A549 (cell line): Measurements from ENCODE around the gene TMCC2. TPM values are rescaled to one million over a fixed set of nuclear protein-coding genes. Genes with fewer than 3 reads are reported as not detected.

Experiments
- ATAC-seq, 2 experiments: fragments of 200-7000 bp in 1 of 2; fragments of >200 bp in 1 of 2; cut with Nextera tagmentation in 1 of 2; cut with Tn5 transposase in 1 of 2; 3 replicates each; pipeline versions ENCODE4 v1.8.0 to v1.9.1; 2018 to 2020; ENCODE audit warnings: mild to moderate bottlenecking in 1 of 2, moderate library complexity in 1 of 2
- CTCF ChIA-PET: fragments of 300-600 bp; sonication (Branson Sonifier 250); formaldehyde crosslinking; extraction: SDS; loops from one replicate; lab custom pipeline; 2021; ENCODE audit warnings: antibody characterized with exemption, inconsistent platforms; lab: Yijun Ruan, JAX
- POLR2A ChIA-PET: fragments of 350-600 bp; formaldehyde crosslinking; extraction: SDS; loops from one replicate; lab custom pipeline; 2021; ENCODE audit warnings: antibody characterized with exemption, inconsistent platforms; lab: Yijun Ruan, JAX
- DNase-seq, 2 experiments: peaks; one replicate each; pipeline versions ENCODE4 v3.0.0 to v3.0.0-alpha.2; 2011 to 2016; ENCODE audit warnings: low read depth in 1 of 2, low spot score in 1 of 2
- FAIRE-seq: peaks from 2 replicates; lab custom pipeline; 2011; peaks lifted over from hg19 to GRCh38; lab: Jason Lieb, UNC
- H3K27ac ChIP-seq, 2 experiments: fragments of >200 bp; sonication (Bioruptor Twin); formaldehyde crosslinking; 3 replicates each; pipeline ENCODE4 v1.5.1; 2016 to 2017
- H3K4me1 ChIP-seq: fragments of >200 bp; sonication (Bioruptor Twin); formaldehyde crosslinking; 3 replicates; pipeline ENCODE4 v1.6.1; 2016
- H3K4me2 ChIP-seq: fragments of >200 bp; sonication (Bioruptor Twin); formaldehyde crosslinking; 3 replicates; pipeline ENCODE4 v1.6.1; 2016
- H3K4me3 ChIP-seq: fragments of >200 bp; sonication (Bioruptor Twin); formaldehyde crosslinking; 3 replicates; pipeline ENCODE4 v1.5.1; 2016
- H3K9me3 ChIP-seq: fragments of >200 bp; sonication (Bioruptor Twin); formaldehyde crosslinking; 3 replicates; pipeline ENCODE4 v1.6.1; 2016
- BHLHE40 ChIP-seq: IDR thresholded peaks from 2 replicates; pipeline ENCODE4 v1.6.1; 2012; ENCODE audit warnings: low read depth, low read length, inconsistent platforms
- CBX2 ChIP-seq: fragments of 200-600 bp; sonication (generic); IDR thresholded peaks from 2 replicates; pipeline ENCODE4 v1.6.1; 2016; ENCODE audit warnings: low read depth, mild to moderate bottlenecking, borderline replicate concordance
- CEBPB ChIP-seq, 2 experiments: fragments of >200 bp in 1 of 2; sonication (Bioruptor Twin) in 1 of 2; formaldehyde crosslinking in 1 of 2; IDR thresholded peaks; 2 replicates each; pipeline ENCODE4 v1.6.1; 2012 to 2016
- EP300 ChIP-seq, 2 experiments: fragments of >200 bp; sonication (Bioruptor Twin); formaldehyde crosslinking; IDR thresholded peaks; 2 replicates in 1 of 2; 3 replicates in 1 of 2; pipeline ENCODE4 v1.6.1; 2016 to 2017
- ESRRA ChIP-seq: fragments of 150-350 bp; IDR thresholded peaks from 2 replicates; pipeline ENCODE4 v1.6.1; 2014; ENCODE audit warnings: mild to moderate bottlenecking, low read length, borderline replicate concordance
- PHF8 ChIP-seq: fragments of 200-600 bp; sonication (generic); IDR thresholded peaks from 2 replicates; pipeline ENCODE4 v1.6.1; 2016; ENCODE audit warnings: low read depth, mild to moderate bottlenecking, antibody characterized with exemption, moderate library complexity, borderline replicate concordance
- RAD21 ChIP-seq, 2 experiments: fragments of >200 bp in 1 of 2; sonication (Bioruptor Twin) in 1 of 2; formaldehyde crosslinking in 1 of 2; IDR thresholded peaks in 1 of 2; conservative IDR thresholded peaks in 1 of 2; 2 replicates in 1 of 2; 3 replicates in 1 of 2; pipeline ENCODE4 v1.6.1; 2012 to 2018; ENCODE audit warnings: inconsistent platforms in 1 of 2
- RCOR1 ChIP-seq: fragments of 150-350 bp; IDR thresholded peaks from 2 replicates; pipeline ENCODE4 v1.6.1; 2014; ENCODE audit warnings: antibody characterized with exemption, low read length, low read depth
- TFCP2L1 ChIP-seq: fragments of 250-450 bp; sonication (Bioruptor Pico); IDR thresholded peaks from 2 replicates; pipeline ENCODE4 v1.5.0; 2021; ENCODE audit warnings: mild to moderate bottlenecking
- ZFP36 ChIP-seq: fragments of 450-650 bp; IDR thresholded peaks from 2 replicates; pipeline ENCODE4 v1.6.1; 2014; ENCODE audit warnings: borderline replicate concordance; ENCODE audit not compliant: partially characterized antibody
- ZNF302 ChIP-seq: fragments of 250-450 bp; sonication (Bioruptor Pico); IDR thresholded peaks from 2 replicates; pipeline ENCODE4 v1.9.0; 2021; ENCODE audit warnings: inconsistent platforms, mild to moderate bottlenecking, moderate library complexity
- WGBS: methylation state at CpG from one replicate; pipeline ENCODE4 v1.1.6; 2017; ENCODE audit errors: missing lambda C conversion rate; 5-methylcytosine and 5-hydroxymethylcytosine counted together
- polyA plus RNA-seq, 4 experiments: library from polyadenylated mRNA; depleted of rRNA in 3 of 4; stranded (reverse); fragments of >200 nt; fragmentation: RNase III in 1 of 4; extraction: RNeasy Plus Mini Kit Qiagen cat#74134 plus additional on column Dnase treatment in 1 of 4; gene quantifications; 2 replicates in 3 of 4; 3 replicates in 1 of 4; pipeline ENCODE4 v1.2.3, GENCODE V29; 2011 to 2017
- TF ChIP-seq, protein P1 (sequence below): fragments of 200-600 bp; sonication (generic); IDR thresholded peaks from 2 replicates; pipeline ENCODE4 v1.6.1; 2016; ENCODE audit warnings: antibody characterized with exemption, mild to moderate bottlenecking, moderate library complexity
- TF ChIP-seq, protein P2 (sequence below): fragments of >200 bp; sonication (Bioruptor Twin); formaldehyde crosslinking; IDR thresholded peaks from 2 replicates; pipeline ENCODE4 v1.6.1; 2016
- TF ChIP-seq, protein P3 (sequence below): fragments of >200 bp; sonication (Bioruptor Twin); formaldehyde crosslinking; IDR thresholded peaks from 3 replicates; pipeline ENCODE4 v1.5.1; 2016
- TF ChIP-seq, protein P4 (sequence below): fragments of 150-350 bp; IDR thresholded peaks from 2 replicates; pipeline ENCODE4 v1.6.1; 2014; ENCODE audit warnings: low read depth, mild to moderate bottlenecking, low read length
- TF ChIP-seq, protein P5 (sequence below): fragments of 250-450 bp; sonication (Bioruptor Pico); IDR thresholded peaks from 2 replicates; pipeline ENCODE4 v1.5.0; 2021; ENCODE audit warnings: mild to moderate bottlenecking, moderate library complexity, borderline replicate concordance
- TF ChIP-seq, protein P6 (sequence below): fragments of >200 bp; sonication (Bioruptor Twin); formaldehyde crosslinking; IDR thresholded peaks from 3 replicates; pipeline ENCODE4 v1.6.1; 2016

TMCC2 gene
- polyA plus RNA-seq, 2 of the 4 experiments (the other 2 are of a cell fraction), result 1.7 to 3.2 TPM

DNA sequence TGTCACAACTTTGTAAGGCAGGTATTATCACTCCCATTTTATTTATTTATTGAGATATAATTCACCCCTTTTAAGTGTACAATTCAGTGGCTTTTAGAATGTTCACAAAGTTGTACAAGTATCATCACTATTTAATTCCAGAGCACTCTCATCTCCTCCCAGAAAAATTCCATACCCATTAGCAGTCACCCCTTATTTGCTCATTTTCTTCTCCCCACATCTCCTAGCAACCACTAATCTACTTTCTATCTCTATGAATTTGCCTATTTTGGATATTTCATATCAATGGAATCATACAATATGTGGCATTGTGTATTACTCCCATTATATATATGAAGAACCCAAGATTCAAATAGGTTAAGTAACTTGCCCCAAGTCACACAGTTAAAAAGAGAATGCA is 23.2 kb upstream of the TMCC2 start (continued):
- TF ChIP-seq, protein P1, sequence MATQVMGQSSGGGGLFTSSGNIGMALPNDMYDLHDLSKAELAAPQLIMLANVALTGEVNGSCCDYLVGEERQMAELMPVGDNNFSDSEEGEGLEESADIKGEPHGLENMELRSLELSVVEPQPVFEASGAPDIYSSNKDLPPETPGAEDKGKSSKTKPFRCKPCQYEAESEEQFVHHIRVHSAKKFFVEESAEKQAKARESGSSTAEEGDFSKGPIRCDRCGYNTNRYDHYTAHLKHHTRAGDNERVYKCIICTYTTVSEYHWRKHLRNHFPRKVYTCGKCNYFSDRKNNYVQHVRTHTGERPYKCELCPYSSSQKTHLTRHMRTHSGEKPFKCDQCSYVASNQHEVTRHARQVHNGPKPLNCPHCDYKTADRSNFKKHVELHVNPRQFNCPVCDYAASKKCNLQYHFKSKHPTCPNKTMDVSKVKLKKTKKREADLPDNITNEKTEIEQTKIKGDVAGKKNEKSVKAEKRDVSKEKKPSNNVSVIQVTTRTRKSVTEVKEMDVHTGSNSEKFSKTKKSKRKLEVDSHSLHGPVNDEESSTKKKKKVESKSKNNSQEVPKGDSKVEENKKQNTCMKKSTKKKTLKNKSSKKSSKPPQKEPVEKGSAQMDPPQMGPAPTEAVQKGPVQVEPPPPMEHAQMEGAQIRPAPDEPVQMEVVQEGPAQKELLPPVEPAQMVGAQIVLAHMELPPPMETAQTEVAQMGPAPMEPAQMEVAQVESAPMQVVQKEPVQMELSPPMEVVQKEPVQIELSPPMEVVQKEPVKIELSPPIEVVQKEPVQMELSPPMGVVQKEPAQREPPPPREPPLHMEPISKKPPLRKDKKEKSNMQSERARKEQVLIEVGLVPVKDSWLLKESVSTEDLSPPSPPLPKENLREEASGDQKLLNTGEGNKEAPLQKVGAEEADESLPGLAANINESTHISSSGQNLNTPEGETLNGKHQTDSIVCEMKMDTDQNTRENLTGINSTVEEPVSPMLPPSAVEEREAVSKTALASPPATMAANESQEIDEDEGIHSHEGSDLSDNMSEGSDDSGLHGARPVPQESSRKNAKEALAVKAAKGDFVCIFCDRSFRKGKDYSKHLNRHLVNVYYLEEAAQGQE, result no peak
- TF ChIP-seq RCOR1, result no peak

DNA sequence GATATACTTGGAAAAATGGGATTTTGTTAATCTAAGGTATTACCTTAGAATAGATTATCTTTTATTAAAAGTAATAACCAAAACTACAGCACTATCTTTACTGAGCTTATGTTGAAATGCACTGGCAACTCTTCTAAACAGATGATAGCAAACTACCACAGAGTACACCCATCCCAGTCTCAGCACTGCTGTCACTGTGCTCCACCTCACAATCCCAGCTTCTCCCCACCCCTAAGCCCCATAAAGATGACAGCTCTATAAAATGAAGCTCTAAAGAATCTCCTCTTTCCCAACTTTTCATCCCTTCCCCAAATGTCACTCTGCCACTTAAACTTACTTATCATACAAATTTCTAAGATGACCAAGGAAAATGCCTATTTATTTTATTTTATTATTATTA is 22.7 kb upstream of the TMCC2 start:
- ChIA-PET CTCF (interaction anchor here (0.7 to 2.1 kb wide), 5 partner anchors 17 to 63 kb away, joined by 3 to 6 read pairs (median 4); partner anchors contain the start of gene TMCC2), POLR2A (no interaction called here)
- no peak for DNase-seq
- no peaks in the 10 kb centered on the region for H3K9me3 ChIP-seq
- no peak; a peak in 1 of 6 replicates for ATAC-seq
- H3K4me2 ChIP-seq, result no peak overlapping the region
- TF ChIP-seq BHLHE40, result no peak
- no peak for TF ChIP-seq ZNF302
- TF ChIP-seq, protein P2, sequence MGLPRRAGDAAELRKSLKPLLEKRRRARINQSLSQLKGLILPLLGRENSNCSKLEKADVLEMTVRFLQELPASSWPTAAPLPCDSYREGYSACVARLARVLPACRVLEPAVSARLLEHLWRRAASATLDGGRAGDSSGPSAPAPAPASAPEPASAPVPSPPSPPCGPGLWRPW, result no peak
- no peak for TF ChIP-seq ZFP36
- no peak for TF ChIP-seq ESRRA
- H3K4me3 ChIP-seq, result no peak overlapping the region
- H3K27ac ChIP-seq, result no peak overlapping the region
- H3K4me1 ChIP-seq, result peaks cover 9% of the 10 kb centered on the region; the same call in 2 of the 3 replicates
- no peak for FAIRE-seq

DNA sequence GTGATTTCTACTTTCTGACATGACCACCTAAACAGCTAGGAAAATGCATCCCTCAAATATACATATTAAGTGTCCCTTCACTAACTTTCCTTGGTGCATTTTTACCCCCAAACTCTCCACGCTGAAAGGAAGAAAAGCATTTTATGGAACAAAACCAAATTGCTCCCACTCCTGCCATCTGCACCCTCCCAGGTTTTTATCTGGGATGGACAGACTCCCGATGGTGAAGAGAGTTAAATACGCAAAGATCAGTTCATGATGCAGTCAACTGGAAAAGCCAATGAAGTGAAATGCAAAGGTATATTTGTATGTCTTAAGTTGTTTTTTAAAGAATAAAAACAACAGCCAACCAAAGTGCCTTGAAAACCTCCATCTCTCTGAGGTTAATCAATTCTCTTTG is 18.9 kb upstream of the TMCC2 start:
- Histone ChIP-seq H3K9me3 (no peaks in the 10 kb centered on the region), H3K4me3 (no peak overlapping the region), H3K27ac (no peak overlapping the region)
- ATAC-seq, result no peak
- 85% methylated on average over 3 of the region's 3 CpGs for WGBS
- DNase-seq, result no peak
- no peak for FAIRE-seq
- ChIA-PET CTCF (no interaction called here), POLR2A (no interaction called here)
- no peak for TF ChIP-seq CEBPB (IDR thresholded peaks at IDR 0.05)
- TF ChIP-seq RAD21 (conservative IDR thresholded peaks at IDR 0.05 in 1 of 2, IDR thresholded peaks at IDR 0.05 in 1 of 2), result no peak
- no peak for TF ChIP-seq CBX2
- TF ChIP-seq, protein P3, sequence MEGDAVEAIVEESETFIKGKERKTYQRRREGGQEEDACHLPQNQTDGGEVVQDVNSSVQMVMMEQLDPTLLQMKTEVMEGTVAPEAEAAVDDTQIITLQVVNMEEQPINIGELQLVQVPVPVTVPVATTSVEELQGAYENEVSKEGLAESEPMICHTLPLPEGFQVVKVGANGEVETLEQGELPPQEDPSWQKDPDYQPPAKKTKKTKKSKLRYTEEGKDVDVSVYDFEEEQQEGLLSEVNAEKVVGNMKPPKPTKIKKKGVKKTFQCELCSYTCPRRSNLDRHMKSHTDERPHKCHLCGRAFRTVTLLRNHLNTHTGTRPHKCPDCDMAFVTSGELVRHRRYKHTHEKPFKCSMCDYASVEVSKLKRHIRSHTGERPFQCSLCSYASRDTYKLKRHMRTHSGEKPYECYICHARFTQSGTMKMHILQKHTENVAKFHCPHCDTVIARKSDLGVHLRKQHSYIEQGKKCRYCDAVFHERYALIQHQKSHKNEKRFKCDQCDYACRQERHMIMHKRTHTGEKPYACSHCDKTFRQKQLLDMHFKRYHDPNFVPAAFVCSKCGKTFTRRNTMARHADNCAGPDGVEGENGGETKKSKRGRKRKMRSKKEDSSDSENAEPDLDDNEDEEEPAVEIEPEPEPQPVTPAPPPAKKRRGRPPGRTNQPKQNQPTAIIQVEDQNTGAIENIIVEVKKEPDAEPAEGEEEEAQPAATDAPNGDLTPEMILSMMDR, result no peak
- no peak for TF ChIP-seq BHLHE40
- no peak for TF ChIP-seq TFCP2L1 (CRISPR knock-in tag)
- no peak for TF ChIP-seq EP300 (IDR thresholded peaks at IDR 0.05)
- TF ChIP-seq ESRRA, result no peak
- no peak for TF ChIP-seq PHF8
- TF ChIP-seq, protein P2, result no peak
- TF ChIP-seq, protein P4, sequence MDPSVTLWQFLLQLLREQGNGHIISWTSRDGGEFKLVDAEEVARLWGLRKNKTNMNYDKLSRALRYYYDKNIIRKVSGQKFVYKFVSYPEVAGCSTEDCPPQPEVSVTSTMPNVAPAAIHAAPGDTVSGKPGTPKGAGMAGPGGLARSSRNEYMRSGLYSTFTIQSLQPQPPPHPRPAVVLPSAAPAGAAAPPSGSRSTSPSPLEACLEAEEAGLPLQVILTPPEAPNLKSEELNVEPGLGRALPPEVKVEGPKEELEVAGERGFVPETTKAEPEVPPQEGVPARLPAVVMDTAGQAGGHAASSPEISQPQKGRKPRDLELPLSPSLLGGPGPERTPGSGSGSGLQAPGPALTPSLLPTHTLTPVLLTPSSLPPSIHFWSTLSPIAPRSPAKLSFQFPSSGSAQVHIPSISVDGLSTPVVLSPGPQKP, result no peak
- TF ChIP-seq, protein P5, sequence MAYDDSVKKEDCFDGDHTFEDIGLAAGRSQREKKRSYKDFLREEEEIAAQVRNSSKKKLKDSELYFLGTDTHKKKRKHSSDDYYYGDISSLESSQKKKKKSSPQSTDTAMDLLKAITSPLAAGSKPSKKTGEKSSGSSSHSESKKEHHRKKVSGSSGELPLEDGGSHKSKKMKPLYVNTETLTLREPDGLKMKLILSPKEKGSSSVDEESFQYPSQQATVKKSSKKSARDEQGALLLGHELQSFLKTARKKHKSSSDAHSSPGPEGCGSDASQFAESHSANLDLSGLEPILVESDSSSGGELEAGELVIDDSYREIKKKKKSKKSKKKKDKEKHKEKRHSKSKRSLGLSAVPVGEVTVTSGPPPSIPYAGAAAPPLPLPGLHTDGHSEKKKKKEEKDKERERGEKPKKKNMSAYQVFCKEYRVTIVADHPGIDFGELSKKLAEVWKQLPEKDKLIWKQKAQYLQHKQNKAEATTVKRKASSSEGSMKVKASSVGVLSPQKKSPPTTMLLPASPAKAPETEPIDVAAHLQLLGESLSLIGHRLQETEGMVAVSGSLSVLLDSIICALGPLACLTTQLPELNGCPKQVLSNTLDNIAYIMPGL (CRISPR knock-in tag), result no peak
- TF ChIP-seq, protein P6, sequence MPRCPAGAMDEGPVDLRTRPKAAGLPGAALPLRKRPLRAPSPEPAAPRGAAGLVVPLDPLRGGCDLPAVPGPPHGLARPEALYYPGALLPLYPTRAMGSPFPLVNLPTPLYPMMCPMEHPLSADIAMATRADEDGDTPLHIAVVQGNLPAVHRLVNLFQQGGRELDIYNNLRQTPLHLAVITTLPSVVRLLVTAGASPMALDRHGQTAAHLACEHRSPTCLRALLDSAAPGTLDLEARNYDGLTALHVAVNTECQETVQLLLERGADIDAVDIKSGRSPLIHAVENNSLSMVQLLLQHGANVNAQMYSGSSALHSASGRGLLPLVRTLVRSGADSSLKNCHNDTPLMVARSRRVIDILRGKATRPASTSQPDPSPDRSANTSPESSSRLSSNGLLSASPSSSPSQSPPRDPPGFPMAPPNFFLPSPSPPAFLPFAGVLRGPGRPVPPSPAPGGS, result no peak
- TF ChIP-seq, all 56 proteins: peak for 0
- H3K4me2 ChIP-seq, result no peak overlapping the region
- peaks cover 13% of the 10 kb centered on the region; the same call in 2 of the 3 replicates for H3K4me1 ChIP-seq
